H9 (cell line): ENCODE results near the gene PLD5. TPM values are rescaled to one million over a fixed set of nuclear protein-coding genes. Genes with fewer than 3 reads are reported as not detected.
"Not testable (repeated sequence)": the region's sequence is repeated elsewhere in the genome, so short reads cannot be mapped to it uniquely, and the experiment has no call there.

Experiments
- DNase-seq: peaks from one replicate; pipeline ENCODE4 v3.0.0-alpha.2; 2017
- H2AFZ ChIP-seq: one replicate; pipeline ENCODE4 v1.6.1; 2013; ENCODE audit warnings: mild to moderate bottlenecking, low read length, control low read depth, moderate library complexity
- H2AK5ac ChIP-seq: 2 replicates; pipeline ENCODE4 v1.6.1; 2013; ENCODE audit warnings: low read length, control low read depth, mixed read lengths; ENCODE audit not compliant: insufficient read length
- H2BK120ac ChIP-seq: one replicate; pipeline ENCODE4 v1.6.1; 2013; ENCODE audit warnings: low read depth, mild to moderate bottlenecking, low read length, control low read depth, inconsistent platforms; ENCODE audit not compliant: poor library complexity, severe bottlenecking
- H2BK12ac ChIP-seq: 2 replicates; pipeline ENCODE4 v1.6.1; 2013; ENCODE audit warnings: low read length, control low read depth, mixed read lengths, low read depth; ENCODE audit not compliant: insufficient read length
- H2BK15ac ChIP-seq: 2 replicates; pipeline ENCODE4 v1.6.1; 2013; ENCODE audit warnings: low read depth, low read length, control low read depth
- H2BK20ac ChIP-seq: one replicate; pipeline ENCODE4 v1.6.1; 2013; ENCODE audit warnings: low read depth, mild to moderate bottlenecking, low read length, control low read depth, inconsistent platforms; ENCODE audit not compliant: poor library complexity, severe bottlenecking
- H2BK5ac ChIP-seq: 2 replicates; pipeline ENCODE4 v1.6.1; 2013; ENCODE audit warnings: low read length, control low read depth, mixed read lengths; ENCODE audit not compliant: insufficient read length
- H3K14ac ChIP-seq: 2 replicates; pipeline ENCODE4 v1.6.1; 2013; ENCODE audit warnings: low read length, control low read depth; ENCODE audit not compliant: insufficient read depth
- H3K18ac ChIP-seq: 2 replicates; pipeline ENCODE4 v1.6.1; 2013; ENCODE audit warnings: low read depth, mild to moderate bottlenecking, mixed read lengths, low read length, control low read depth; ENCODE audit not compliant: insufficient read length
- H3K23ac ChIP-seq: 2 replicates; pipeline ENCODE4 v1.6.1; 2013; ENCODE audit warnings: low read length, control low read depth, mixed read lengths, low read depth; ENCODE audit not compliant: insufficient read length
- H3K23me2 ChIP-seq: 2 replicates; pipeline ENCODE4 v1.6.1; 2013; ENCODE audit warnings: low read depth, mild to moderate bottlenecking, mixed read lengths, low read length, control low read depth; ENCODE audit not compliant: insufficient read length, poor library complexity, severe bottlenecking
- H3K27ac ChIP-seq: 2 replicates; pipeline ENCODE4 v1.5.1; 2013; ENCODE audit warnings: low read length, control low read depth, mixed read lengths, low read depth; ENCODE audit not compliant: insufficient read length
- H3K27me3 ChIP-seq: 2 replicates; pipeline ENCODE4 v1.6.1; 2013; ENCODE audit warnings: low read length, control low read depth, inconsistent platforms; ENCODE audit not compliant: insufficient read depth
- H3K4ac ChIP-seq: 2 replicates; pipeline ENCODE4 v1.6.1; 2013; ENCODE audit warnings: low read depth, mild to moderate bottlenecking, control low read depth, inconsistent platforms, low read length, moderate library complexity
- H3K4me1 ChIP-seq: 2 replicates; pipeline ENCODE4 v1.6.1; 2013; ENCODE audit warnings: low read length, control low read depth, inconsistent platforms; ENCODE audit not compliant: insufficient read depth
- H3K4me2 ChIP-seq: 2 replicates; pipeline ENCODE4 v1.6.1; 2013; ENCODE audit warnings: low read length, control low read depth, mixed read lengths; ENCODE audit not compliant: insufficient read length, insufficient read depth
- H3K56ac ChIP-seq: 2 replicates; pipeline ENCODE4 v1.6.1; 2013; ENCODE audit warnings: low read depth, mild to moderate bottlenecking, mixed read lengths, low read length, control low read depth; ENCODE audit not compliant: insufficient read length
- H3K79me1 ChIP-seq: 2 replicates; pipeline ENCODE4 v1.6.1; 2013; ENCODE audit warnings: low read depth, mild to moderate bottlenecking, moderate library complexity, low read length, control low read depth, inconsistent platforms; ENCODE audit not compliant: insufficient read depth, poor library complexity, severe bottlenecking
- H3K79me2 ChIP-seq: 2 replicates; pipeline ENCODE4 v1.6.1; 2013; ENCODE audit warnings: low read length, control low read depth, inconsistent platforms; ENCODE audit not compliant: insufficient read depth
- H3K9ac ChIP-seq: 2 replicates; pipeline ENCODE4 v1.6.1; 2013; ENCODE audit warnings: low read length, control low read depth, mixed read lengths; ENCODE audit not compliant: insufficient read length; ENCODE audit errors: extremely low read depth
- H3K9me3 ChIP-seq: one replicate; pipeline ENCODE4 v1.6.1; 2013; ENCODE audit warnings: low read depth, low read length, inconsistent platforms; ENCODE audit not compliant: control insufficient read depth
- H3T11ph ChIP-seq: one replicate; pipeline ENCODE4 v1.6.1; 2013; ENCODE audit warnings: mild to moderate bottlenecking, low read length, control low read depth, inconsistent platforms
- H4K20me1 ChIP-seq: one replicate; pipeline ENCODE4 v1.6.1; 2013; ENCODE audit not compliant: control insufficient read depth, insufficient read length, insufficient read depth
- H4K5ac ChIP-seq: 2 replicates; pipeline ENCODE4 v1.6.1; 2013; ENCODE audit warnings: low read depth, mild to moderate bottlenecking, mixed read lengths, low read length, control low read depth; ENCODE audit not compliant: insufficient read length
- H4K8ac ChIP-seq: replicated peaks from 2 replicates; pipeline ENCODE4 v1.6.1; 2013; ENCODE audit warnings: low read length, control low read depth, mixed read lengths, low read depth; ENCODE audit not compliant: insufficient read length
- H4K91ac ChIP-seq: 2 replicates; pipeline ENCODE4 v1.6.1; 2013; ENCODE audit warnings: low read depth, mild to moderate bottlenecking, moderate library complexity, mixed read lengths, low read length, control low read depth; ENCODE audit not compliant: insufficient read length
- H3K27ac Mint-ChIP-seq, 3 experiments: 2 replicates in 2 of 3; 3 replicates in 1 of 3; pipeline ENCODE4 v1.8.0; 2020 to 2021; ENCODE audit warnings: mixed read lengths in 3 of 3, mild to moderate bottlenecking in 1 of 3, moderate library complexity in 1 of 3
- H3K27me3 Mint-ChIP-seq: 2 replicates; pipeline ENCODE4 v1.8.0; 2021; ENCODE audit warnings: low read depth, mild to moderate bottlenecking, moderate library complexity, mixed read lengths
- H3K36me3 Mint-ChIP-seq, 3 experiments: 2 replicates in 2 of 3; 3 replicates in 1 of 3; pipeline ENCODE4 v1.8.0; 2020 to 2021; ENCODE audit warnings: low read depth in 3 of 3, mixed read lengths in 3 of 3; ENCODE audit not compliant: insufficient read depth in 1 of 3
- H3K4me1 Mint-ChIP-seq, 2 experiments: 2 replicates each; pipeline ENCODE4 v1.8.0; 2020; ENCODE audit warnings: mixed read lengths in 2 of 2
- H3K4me3 Mint-ChIP-seq, 2 experiments: 2 replicates in 1 of 2; 3 replicates in 1 of 2; pipeline ENCODE4 v1.8.0; 2020 to 2021; ENCODE audit warnings: mild to moderate bottlenecking in 2 of 2, mixed read lengths in 2 of 2, moderate library complexity in 1 of 2
- H3K9me3 Mint-ChIP-seq, 2 experiments: 2 replicates in 1 of 2; 3 replicates in 1 of 2; pipeline ENCODE4 v1.8.0; 2020; ENCODE audit warnings: mild to moderate bottlenecking in 2 of 2, mixed read lengths in 2 of 2, moderate library complexity in 1 of 2
- CTCF ChIP-seq: fragments of 200-600 bp; sonication (generic); conservative IDR thresholded peaks from 3 replicates; pipeline ENCODE4 v1.8.0; 2021; ENCODE audit warnings: antibody characterized with exemption, mild to moderate bottlenecking
- WGBS: extraction: QIAGEN DNeasy Blood & Tissue Kit; methylation state at CpG from one replicate; pipeline ENCODE4 v1.1.7; 2013; ENCODE audit warnings: missing lambda C conversion rate, low lambda C conversion rate, mixed read lengths; ENCODE audit not compliant: insufficient read length; ENCODE audit errors: extremely low coverage; 5-methylcytosine and 5-hydroxymethylcytosine counted together
- total RNA-seq: library from RNA; stranded (reverse); gene quantifications from 2 replicates; pipeline ENCODE4 v1.2.1, GENCODE V29; 2021

Gene PLD5
- total RNA-seq, 1 experiment from 2014 or later, result 5.2 TPM

- Histone ChIP-seq H4K5ac (no peak overlapping the region), H3K79me2 (no peaks in the 10 kb centered on the region), H3K27me3 (no peaks in the 10 kb centered on the region), H3K4ac (no peak overlapping the region), H3K23ac (no peak overlapping the region), H3K18ac (no peak overlapping the region), H2AK5ac (no peak overlapping the region), H4K20me1 (no peaks in the 10 kb centered on the region), H3K79me1 (no peaks in the 10 kb centered on the region), H3K23me2 (no peaks in the 10 kb centered on the region), H2BK5ac (no peak overlapping the region), H2BK120ac (no peak overlapping the region), H2BK12ac (no peak overlapping the region), H3K56ac (no peak overlapping the region), H3T11ph (no peak overlapping the region), H3K9me3 (no peaks in the 10 kb centered on the region), H3K9ac (no peak overlapping the region), H2BK20ac (no peak overlapping the region), H2BK15ac (no peak overlapping the region), H3K4me1 (no peaks in the 10 kb centered on the region), H3K27ac (no peak overlapping the region), H3K14ac (no peak overlapping the region), H3K4me2 (no peak overlapping the region), H4K91ac (no peak overlapping the region), H4K8ac (no peak overlapping the region), H2AFZ (no peak overlapping the region)
- peak; percentile 40 for DNase-seq
- Mint-ChIP-seq H3K4me3 (no peak overlapping the region), H3K9me3 (peaks cover 0 to 4% of the 10 kb centered on the region in 2 experiments; a peak in 2 of 5 replicates), H3K27ac (0 out of 7 replicates have a peak overlapping the region, but pooled peaks of 1 of the 3 experiments have one; percentile 0), H3K36me3 (peaks cover 0 to 8% (median 6%) of the 10 kb centered on the region in 3 experiments; a peak in 3 of 7 replicates), H3K27me3 (no peaks in the 10 kb centered on the region), H3K4me1 (no peaks in the 10 kb centered on the region)
- WGBS, result no CpG with 5 or more reads among the region's 10 CpGs
- TF ChIP-seq CTCF, result 0 out of 3 replicates have a peak, but pooled peaks have one; percentile 11
Measured at GRCh38 chr1:242318140-242318539, 206.4 kb downstream of the PLD5 start.

GRCh38 chr1:242314865-242315264 is 209.6 kb downstream of the PLD5 start:
- H3K23ac ChIP-seq, H3K79me1 ChIP-seq, H3K9me3 Mint-ChIP-seq, H3K4me1 Mint-ChIP-seq, H3K4me3 Mint-ChIP-seq, H3K27me3 Mint-ChIP-seq, H2AFZ ChIP-seq, H2BK120ac ChIP-seq, H3K4me1 ChIP-seq, H2BK20ac ChIP-seq, H3K27ac Mint-ChIP-seq, H4K91ac ChIP-seq, H4K8ac ChIP-seq, H4K20me1 ChIP-seq, H3K18ac ChIP-seq, H3K9me3 ChIP-seq, H2BK5ac ChIP-seq, H3K23me2 ChIP-seq, H3K4ac ChIP-seq, H2BK15ac ChIP-seq, H3K56ac ChIP-seq, H2AK5ac ChIP-seq, H3K14ac ChIP-seq, H3T11ph ChIP-seq, DNase-seq, H3K27ac ChIP-seq, H3K79me2 ChIP-seq, H3K9ac ChIP-seq, H2BK12ac ChIP-seq, H3K36me3 Mint-ChIP-seq, H4K5ac ChIP-seq, H3K27me3 ChIP-seq, H3K4me2 ChIP-seq: not testable (repeated sequence)
- no CpG with 5 or more reads among the region's 1 CpG for WGBS
